Lung microvascular endothelial cell (primary cell): ENCODE results near the gene SLC6A19. TPM values are rescaled to one million over a fixed set of nuclear protein-coding genes. Genes with fewer than 3 reads are reported as not detected.
"Not testable (repeated sequence)": the region's sequence is repeated elsewhere in the genome, so short reads cannot be mapped to it uniquely, and the experiment has no call there.

Experiments used
- DNase-seq, 2 donors: peaks; one replicate each; pipeline versions ENCODE4 v3.0.0 to v3.0.0-alpha.2; 2010; ENCODE audit warnings: low read depth in 2 of 2
- total RNA-seq: library from RNA; depleted of rRNA; stranded (reverse); fragments of >200 nt; gene quantifications from 2 replicates; pipeline ENCODE4 v1.2.1, GENCODE V29; 2014

The SLC6A19 gene
- total RNA-seq, 1 donor from 2014 or later, result not detected

DNA sequence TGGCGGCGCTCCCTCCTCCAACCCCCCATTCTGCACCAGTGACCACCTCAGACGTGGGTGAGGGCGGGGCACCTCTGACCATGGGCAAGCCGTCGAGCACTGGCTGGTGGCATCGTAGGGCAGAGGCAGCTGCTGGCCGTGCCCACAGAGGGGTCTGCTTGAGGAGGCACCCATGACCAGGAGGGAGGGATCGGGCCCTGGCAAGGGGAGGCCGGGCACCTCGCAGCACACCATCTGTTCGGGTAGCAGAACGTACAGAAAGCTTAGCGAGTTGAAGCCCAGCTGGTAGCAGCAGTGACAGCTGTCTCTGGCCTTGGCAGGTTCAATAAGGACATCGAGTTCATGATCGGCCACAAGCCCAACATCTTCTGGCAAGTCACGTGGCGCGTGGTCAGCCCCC lies 19.4 kb downstream of the SLC6A19 start:
- no peak for DNase-seq

DNA sequence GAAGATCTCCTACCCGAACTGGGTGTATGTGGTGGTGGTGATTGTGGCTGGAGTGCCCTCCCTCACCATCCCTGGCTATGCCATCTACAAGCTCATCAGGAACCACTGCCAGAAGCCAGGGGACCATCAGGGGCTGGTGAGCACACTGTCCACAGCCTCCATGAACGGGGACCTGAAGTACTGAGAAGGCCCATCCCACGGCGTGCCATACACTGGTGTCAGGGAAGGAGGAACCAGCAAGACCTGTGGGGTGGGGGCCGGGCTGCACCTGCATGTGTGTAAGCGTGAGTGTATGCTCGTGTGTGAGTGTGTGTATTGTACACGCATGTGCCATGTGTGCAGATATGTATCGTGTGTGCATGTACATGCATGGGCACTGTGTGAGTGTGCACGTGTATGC lies 20.3 kb downstream of the SLC6A19 start:
- no peak for DNase-seq

DNA sequence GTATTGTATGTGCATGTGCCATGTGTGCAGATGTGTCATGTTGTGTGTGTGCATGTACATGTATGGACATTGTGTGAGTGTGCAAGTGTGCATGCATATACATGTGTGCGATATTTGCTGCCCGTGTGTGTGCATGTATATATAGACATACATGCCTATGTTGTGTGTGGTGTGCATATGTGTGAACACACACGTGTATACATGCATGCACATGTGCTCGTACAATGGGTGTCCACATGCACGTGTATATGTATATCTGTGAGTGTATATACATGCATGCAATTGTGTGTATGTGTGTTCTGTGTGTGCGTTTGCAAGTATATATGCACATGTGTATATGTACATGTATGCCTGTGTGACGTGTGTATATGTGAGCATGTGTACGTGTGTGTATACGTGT lies 20.8 kb downstream of the SLC6A19 start:
- DNase-seq, result no peak

DNA sequence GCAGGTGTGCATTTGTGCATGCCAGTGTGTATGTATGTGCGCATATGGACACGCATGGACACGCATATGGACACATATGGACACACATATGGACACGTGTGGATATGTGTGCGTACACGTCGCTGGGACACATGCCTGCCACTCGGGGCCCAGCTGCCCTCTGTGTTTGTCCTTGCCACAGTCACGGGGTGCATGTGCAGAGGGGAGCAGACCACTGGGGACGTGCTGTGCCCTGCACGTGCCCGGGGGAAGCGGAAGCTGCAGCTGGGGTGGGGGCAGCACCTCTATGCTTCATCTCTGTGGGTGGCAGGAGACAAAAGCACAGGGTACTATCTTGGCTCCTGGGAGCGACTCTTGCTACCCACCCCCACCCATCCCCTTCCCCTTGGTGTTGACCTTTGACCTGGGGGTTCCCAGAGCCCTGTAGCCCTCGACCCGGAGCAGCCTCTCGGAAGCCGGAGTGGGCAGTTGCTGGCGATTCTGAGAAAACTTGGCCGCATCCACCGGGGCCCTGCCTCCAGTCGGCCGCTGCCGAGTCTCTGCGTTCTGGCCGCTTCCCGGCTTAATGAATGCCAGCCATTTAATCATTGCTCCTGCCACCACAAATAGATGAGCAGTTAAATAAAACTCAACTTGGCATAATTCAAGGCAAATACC lies 21.4 kb downstream of the SLC6A19 start:
- DNase-seq, result no peak

DNA sequence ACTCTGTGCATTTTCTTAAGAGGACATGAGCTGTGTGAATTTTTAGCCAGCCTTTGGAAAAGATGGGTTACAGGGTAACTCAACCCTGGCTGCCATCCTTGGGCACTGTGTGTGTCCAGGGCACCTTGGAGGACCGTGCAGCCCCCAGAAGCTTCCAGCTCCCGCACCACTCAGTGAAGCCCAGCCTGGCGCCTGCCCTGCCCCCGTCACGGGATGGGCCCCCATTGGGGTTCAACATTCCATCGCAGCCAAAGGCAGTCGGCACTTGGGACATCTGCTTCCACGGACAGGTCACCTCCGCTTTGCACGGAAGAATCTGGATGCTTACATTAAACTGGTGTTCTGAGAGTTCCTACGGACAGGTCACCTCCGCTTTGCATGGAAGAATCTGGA lies 21.9 kb downstream of the SLC6A19 start:
- no peak for DNase-seq

DNA sequence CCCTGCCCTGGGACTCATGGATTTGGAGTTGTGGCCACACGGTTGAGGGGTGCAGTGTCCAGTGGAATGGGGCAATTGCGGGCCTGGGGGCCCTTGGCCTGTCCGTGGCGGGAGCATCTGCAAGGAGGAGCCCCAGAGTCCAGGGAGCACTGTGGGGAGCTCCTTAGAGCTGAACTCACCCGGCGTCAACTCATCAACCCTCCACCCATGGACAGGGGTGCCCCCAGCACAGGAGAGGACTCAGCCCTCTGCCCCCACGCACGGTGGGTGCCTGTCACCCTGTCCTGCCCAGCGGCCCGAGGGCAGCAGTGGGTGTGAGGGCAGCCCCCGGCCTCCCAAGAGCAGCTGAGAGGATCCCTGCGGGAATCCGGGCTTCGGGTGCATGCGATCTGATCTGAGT lies 23.2 kb downstream of the SLC6A19 start:
- no peak for DNase-seq

DNA sequence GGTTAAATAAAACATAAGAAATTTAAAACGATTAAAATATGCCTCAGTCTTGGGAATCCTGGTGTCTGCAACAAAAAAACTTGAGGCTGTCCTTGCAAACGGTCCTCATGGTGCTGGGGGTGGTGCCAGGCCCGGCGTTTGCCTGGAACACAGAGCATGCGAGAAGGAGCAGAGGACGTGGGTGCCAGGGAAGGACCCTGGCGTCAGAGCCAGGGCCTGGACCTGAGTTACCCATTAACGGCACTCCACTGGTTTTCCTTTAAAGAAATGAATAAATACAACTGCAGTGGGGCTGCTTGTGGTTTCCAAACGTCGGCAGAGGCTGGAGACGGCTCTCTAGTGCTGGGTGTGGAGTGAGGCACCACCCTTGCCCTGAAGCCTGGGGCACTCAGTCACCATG lies 23.7 kb downstream of the SLC6A19 start, which contains the start of gene SLC6A18:
Gene SLC6A18 (plus strand): TSS at position 301 of the 400 bp plus-strand sequence. CDS start 97 bp downstream, at position 398.
- DNase-seq, result no peak

DNA sequence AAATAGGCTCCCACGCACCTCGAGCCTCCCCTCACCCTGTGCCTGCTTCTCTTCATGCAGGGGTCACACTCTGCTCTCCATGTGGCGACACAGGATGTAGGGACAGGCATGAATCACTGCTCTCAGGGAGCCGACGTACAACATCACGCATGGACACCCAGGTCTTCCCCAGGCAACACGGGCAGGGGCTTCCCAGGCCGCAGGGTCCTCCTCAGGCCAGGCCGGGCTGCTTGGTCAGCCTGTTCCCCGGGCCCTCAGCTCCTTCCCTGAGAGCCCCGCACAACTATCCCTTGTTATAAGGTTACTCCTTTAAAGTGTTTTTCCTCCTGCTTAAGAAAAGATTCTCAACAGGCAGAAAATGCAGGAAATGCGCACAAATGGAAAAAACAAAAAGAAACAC lies 24.8 kb downstream of the SLC6A19 start:
- DNase-seq, result no peak

DNA sequence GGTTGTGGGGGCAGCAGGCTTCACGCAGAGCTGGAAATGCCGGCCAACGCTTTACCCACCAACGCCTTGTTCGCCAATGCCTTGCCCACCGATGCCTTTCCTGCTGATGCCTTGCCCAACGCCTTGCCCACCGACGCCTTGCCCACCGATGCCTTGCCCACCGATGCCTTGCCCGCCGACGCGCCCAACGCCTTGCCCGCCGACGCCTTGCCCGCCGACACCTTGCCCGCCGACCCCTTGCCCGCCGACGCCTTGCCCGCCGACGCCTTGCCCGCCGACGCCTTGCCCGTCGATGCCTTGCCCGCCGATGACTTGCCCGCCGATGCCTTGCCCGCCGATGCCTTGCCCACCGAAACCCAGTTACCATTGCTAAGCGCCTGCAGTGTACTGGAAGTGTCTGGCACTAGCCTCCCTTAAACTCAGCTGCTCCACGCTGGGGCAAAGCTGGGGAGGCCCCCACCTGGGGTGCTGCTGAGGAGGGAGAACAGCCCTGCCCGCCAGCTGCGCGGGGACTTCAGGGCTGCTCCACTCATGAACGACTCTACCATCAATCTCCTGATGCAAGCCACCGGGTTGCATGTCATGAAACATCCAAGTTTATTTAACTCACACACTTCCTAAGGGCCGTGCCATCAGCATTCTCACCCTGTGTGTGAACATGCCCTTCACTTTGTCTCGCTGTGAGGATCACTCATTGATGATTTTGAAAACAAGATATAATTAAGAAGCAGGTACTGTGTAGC lies 25.6 kb downstream of the SLC6A19 start:
- DNase-seq, result no peak

DNA sequence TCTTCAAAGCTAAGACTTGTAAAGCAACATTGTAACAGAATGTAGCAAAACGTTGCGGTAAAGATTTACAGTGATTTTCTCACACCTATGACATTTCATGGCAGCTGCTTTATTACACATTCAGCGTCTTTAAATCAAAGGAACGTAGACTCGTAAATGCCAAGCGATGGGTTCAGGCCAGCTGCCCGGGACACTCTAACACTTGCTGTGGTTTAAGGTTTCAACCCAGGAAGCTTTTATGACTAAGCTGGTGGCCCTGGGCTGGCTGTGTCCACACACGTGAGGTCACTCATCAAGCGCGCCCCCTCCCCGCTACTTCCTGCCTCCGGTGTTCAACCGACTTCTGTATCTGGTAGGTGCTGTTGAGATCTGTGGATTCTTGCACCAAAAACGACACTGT lies 26.3 kb downstream of the SLC6A19 start:
- DNase-seq, result no peak

DNA sequence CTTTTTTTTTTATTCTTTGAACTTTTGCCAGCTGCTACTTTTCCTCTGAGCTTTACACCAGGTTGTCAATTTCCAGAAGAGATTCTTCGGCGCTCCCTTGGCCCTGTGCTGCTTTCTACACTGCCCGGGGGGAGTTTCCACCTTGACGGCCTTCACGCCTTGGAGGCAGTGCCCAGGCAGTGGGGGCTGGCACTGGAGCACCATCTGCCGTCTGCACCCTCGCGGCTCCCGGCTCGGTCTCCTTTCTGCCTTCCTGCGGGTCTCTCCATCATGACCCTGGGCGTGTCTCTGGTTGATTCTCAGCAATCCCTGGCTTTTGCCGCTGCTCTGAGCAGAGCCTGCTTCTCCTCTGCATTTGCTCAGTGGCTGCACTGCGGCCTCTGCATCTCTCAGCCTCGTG lies 26.7 kb downstream of the SLC6A19 start:
- no peak for DNase-seq

DNA sequence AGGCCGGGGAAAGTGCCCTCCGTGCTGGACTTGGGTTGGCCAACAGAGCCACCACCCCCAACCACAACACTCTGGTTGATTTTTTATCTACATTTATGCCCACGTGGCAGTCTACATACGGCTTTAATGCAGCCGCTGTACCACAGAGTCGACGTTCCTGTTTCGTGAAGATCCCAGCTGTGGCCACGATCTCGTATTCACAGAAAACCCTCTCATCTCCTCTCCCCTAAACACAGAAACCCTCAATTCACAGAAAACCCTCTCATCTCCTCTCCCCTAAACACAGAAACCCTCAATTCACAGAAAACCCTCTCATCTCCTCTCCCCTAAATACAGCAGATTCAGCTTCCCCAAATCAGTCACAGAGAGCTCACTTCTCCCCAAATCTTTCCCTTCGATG lies 27.6 kb downstream of the SLC6A19 start:
- DNase-seq, result not testable (repeated sequence)

DNA sequence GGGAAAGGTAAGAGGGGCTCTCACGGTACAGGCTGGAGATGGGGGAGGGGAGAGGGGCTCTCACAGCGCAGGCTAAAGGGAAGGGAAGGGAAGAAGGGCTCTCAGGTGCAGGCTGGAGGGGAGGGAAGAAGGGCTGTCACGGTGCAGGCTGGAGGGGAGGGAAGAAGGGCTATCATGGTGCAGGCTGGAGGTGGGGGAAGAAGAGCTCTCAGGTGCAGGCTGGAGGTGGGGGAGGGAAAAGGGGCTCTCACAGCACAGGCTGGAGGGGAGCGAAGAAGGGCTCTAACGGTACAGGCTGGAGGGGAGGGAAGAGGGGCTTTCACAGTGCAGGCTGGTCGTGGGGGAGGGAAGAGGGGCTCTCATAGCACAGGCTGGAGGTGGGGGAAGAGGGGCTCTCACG lies 28.4 kb downstream of the SLC6A19 start:
- DNase-seq, result no peak

DNA sequence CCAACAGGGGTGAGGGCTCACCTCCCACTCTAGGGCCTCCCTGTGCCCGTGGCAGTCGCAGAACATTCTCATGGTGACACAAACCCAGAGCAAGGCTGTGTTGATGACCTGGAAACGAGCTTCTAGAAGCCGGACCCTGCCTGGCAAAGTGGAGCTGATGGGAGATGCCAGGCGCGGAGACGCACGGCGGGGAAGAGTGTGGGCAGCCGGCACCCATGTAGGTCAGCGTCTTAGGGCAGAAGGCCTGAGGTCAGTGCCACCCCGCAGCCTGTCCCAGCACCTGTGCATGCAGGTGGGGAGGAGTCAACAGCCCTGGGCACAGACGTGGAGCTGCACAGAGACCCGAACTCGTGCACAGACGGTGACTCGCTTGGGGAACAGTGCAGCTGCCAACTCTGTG lies 29.2 kb downstream of the SLC6A19 start:
- no peak for DNase-seq

DNA sequence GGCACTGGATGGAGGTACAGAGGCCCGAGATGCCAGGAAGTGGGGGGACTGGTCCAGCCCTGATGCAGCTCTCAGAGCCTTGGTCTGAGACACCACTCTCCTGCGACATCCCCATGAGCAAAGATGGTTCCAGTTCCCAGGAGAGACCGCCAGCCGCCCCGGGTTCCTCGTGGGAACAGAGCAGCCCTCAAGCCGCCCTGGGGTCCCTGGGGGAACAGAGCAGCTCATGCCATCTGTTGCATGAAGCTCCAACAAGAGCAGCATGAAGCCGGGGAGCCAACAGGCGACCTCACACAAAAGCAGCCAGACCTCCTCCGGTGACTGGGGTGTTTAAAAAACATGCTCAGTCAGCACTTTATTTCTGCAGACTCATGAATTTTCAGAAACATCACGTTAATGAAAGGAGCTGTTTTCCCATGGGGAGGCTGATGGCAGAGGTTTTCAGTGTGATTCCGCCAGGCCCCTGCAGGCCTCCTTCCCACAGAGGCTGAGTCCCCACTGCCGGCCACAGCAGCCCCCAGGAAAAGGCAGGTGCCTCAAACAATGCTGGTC lies 30.0 kb downstream of the SLC6A19 start:
- no peak for DNase-seq

DNA sequence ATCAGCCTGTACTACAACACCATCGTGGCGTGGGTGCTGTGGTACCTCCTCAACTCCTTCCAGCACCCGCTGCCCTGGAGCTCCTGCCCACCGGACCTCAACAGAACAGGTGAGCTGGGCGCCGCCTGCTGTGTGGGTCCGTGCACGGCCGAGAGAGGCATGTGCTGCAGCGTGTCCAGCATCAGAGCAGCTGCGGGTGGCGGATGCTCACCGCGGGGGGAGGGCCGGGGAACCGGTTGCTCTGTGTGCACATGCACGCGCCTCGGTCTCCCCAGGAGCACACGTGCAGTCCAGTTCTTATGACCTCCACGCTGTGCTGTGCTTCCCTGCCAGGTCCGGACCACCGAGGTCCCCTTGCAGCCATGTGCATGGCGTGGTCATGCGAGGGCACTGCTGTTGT lies 31.4 kb downstream of the SLC6A19 start:
- DNase-seq, result no peak

DNA sequence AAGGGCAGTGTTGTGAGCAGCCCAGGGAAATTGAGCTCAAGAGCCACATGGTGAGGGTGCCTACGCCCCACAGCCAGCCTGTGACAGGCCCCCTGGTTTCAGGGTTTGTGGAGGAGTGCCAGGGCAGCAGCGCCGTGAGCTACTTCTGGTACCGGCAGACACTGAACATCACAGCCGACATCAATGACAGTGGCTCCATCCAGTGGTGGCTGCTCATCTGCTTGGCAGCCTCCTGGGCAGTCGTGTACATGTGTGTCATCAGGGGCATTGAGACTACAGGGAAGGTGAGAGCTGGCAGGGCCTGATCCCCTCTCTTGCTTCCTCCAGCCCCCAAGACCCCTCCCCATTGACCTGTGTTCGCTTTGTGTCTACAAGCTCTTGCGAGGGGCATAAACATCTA lies 34.0 kb downstream of the SLC6A19 start:
- DNase-seq, result no peak

DNA sequence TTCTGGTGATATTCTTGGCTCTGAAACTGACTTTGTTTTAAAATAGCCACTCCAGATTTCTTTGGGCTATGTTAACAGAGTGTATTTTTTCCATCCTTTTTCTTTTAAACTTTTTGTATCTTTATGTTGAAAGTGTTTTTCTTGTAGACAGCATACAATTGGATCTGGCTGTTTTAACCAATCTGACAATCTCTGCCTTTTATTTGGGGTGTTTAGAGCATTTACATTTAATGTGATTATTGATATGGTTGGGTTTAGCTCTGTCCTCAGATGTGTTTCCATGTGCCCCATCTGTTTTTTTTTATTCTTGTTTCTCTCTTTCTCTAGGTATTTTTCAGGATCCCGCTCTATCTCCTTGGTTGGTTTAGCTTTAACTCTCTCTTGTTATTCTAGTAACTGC lies 34.4 kb downstream of the SLC6A19 start:
- DNase-seq, result no peak

DNA sequence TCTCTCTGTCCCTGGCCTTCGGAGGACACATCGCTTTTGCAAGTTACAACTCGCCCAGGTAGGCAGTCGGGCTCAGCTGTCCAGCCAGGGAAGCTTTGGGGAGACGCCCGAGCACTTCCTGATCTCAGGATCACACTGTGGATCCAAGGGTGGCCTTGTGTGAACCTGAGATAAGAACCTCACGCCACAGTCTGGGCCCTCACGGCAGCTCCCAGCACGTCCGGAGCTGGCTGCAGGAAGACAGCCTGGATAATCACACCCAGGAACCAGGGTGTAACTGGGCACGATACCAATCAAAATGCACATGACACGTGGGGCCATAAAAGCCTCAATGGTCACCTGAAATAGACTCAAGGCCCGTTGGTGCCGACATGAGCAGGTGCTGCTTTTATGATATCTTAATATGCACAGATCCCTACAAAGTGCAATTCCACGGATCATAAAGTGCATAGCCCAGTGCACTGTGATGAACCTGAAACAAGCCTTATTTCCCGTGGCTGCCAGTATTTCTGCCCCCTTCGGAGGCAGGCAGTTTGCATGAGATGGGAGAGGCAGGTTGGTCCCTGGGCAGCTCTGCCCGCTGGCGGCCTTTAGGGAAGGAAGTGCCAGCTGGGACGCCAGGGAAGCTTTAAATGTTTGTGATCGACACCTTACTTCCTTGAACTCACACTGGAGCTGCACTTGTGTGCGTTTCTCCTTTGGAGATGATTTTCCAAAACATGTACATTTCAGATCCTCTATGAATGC lies 38.3 kb downstream of the SLC6A19 start:
- DNase-seq, result no peak

DNA sequence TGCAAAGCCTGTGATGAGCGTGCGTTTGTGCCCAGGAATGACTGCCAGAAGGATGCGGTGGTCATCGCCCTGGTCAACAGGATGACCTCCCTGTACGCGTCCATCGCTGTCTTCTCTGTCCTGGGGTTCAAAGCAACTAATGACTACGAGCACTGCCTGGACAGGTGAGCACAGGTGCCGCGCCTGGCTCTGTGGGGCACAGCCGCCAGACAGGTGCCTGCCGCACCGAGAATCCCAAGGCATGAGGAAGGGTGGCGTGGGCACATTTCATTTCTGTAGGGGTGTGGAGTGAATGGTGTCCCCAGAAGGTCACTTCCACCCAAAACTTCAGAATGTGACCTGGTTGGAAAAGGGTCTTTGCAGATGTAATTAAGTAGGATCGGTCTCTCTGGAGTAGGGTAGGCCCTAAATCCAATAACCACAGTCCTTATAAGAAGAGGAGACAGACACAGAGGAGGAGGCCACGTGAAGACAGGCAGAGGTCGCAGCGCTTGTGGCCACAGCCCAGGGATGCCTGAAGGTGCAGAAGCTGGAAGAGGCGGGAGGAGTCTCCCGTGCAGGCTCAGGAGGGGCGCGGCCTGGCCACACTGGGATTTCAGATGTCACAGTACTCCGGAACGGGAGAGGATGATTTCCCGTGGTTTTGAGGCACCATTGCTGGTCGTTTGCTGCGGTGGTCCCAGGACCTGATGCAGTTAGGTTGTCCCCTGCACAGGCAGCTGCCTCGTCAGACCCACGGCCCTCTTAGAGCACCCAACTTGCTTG lies 39.3 kb downstream of the SLC6A19 start:
- no peak for DNase-seq

DNA sequence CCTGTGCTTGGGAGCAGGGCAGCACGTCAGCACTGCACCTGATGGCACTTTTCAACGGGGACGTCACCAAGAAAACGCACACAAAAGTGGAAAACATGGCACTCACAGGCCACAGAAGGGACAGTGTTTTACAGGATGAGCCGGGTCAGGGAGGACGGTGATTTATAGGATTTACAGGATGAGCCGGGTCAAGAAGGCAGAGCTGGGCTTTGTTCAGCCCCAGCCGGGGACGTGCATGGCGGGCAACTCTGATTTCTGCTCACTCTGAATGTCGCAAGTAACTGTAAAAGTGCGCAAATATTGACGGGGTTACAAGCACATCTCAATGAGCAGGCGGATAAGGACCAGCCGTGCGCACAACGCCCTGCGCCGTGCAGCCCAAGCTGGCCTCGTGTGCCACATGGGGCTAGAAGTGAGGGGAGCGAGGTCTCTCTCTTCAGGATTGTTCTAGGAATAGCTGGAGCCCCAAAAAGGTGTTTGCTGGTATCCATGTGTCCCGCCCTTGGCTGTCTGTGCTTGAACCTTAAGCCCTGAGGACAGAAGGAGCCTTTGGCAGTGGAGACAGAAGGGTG lies 40.2 kb downstream of the SLC6A19 start:
- DNase-seq, result no peak
